GM19324 (cell line): ENCODE results near the gene CAVIN2.

ENCODE experiments used
- ATAC-seq: cut with Tn5 transposase; IDR thresholded peaks from one replicate; pipeline ENCODE4 v1.9.1; 2021; ENCODE audit warnings: mild to moderate bottlenecking, moderate library complexity; ENCODE audit not compliant: unreplicated experiment, low FRiP score

Gene CAVIN2

DNA sequence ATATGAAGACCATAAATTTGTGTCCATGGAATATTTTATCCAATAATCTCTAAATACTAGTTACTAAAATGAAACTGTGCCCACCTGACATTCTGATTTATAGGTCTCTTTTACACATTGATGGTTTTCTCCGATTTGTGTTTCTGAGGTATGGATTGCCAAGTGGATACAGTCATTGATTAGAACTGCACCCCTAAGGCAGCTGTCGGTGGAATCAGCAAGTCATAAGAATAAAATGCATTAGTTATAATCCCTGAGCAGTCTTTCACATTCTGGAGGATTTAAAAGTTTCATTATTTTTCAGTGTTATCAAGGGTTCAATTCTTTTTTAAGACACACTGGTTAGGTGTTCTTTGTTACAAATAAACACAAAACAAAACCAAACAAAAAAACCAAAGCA is 6.0 kb downstream of the CAVIN2 start:
- ATAC-seq: no peak

DNA sequence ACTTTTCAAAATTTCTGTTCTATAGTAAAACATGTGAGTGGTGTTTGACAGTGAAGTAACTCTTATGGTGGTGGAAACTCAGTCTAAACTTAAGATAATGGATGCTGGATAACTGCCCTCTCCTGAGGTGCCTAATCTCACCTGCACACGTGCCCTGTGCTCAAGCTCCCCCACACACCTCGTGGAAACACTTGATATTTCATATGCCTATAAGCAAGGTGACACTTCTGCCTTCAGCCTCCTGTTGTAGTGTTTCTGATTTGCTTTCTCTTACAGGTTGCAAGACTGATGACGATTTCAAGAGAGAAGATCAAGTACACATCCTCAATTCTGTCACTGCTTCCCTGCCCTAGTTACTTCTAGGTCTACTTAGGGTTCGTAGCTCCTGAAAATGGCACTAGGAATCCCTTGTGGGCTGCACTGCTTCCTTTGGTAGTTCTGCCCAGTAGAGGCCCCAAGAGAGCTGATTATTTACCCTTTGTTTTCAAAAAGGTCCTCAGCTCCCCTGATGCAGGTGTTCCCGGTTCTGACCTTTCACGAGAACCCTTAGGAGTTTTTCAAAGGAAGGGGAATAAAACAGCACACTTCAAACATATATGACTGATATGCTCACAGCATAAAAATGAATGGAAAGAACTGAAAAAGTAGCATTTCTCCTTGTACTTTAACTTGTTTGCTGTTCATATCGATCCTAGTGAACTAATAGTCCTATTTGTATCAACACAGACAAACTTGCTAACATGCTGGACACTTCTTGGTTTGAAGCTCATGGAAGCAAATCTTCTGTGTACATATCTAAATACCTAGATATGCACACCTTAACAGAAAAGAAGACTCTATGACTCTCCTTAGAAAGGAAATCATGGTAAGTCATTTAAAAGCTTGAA is 6.7 kb downstream of the CAVIN2 start:
- no peak for ATAC-seq

DNA sequence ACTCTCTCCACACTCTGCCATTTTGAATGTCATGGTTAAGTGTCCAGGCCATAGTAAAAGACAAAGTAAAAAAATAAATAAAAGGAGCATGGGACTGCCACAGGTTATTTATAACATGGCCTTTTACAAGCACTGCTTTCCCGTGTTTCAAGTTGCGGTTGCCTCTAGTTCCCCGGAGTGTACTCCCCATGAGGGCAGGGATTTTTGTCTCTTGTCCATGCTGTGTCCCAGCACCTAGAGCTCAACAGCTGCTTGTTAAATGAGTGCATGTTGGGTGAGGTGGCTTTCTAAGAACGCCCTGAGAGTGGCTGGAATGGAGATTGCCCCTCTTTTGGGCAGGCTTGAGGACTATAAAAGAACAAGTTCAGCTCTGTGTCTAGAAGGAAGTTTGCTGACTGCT is 8.4 kb downstream of the CAVIN2 start:
- ATAC-seq: no peak

DNA sequence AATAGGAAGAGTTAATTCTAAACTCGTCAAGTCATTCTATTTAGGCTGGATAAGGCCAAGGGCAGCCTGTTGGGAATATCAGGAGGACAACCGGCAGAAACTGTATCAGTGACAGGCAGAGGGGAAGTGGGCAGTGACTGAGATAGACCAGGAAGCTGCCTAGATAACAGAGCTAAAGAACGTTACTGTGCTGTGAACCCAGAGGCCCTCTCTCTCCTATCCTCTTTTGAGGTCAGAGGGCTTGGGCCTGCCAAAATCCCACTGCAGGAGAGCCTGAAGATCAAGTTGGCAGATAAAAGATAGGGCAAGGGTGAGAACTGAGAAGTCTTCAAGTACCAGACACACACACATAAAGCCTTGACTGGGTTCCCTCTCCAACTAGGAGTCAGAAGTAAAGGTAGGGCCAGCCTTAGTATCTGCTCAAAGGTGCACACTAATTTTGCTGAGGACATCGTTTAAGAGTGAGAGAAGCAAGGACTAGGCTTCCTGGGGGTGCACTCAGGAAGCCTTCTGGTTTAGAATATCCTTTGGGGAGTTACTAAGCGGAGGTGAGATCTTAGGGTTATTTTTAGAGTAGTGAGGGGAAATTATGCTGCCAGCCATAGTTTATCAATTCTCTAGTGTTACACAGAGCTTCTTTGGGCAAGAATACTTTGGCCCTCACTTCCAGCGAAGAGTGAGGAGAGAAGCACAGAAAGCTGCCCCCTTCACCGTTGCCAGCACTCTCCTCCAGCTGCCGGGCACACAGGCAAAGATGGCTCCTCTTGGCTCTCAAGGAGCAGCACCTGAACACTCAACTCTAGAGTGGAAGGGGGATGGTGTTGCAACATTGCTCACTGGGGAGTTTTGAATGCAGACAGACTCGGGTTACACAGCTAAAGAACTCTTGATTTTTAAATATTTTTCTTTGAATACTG is 9.8 kb downstream of the CAVIN2 start:
- no peak for ATAC-seq

DNA sequence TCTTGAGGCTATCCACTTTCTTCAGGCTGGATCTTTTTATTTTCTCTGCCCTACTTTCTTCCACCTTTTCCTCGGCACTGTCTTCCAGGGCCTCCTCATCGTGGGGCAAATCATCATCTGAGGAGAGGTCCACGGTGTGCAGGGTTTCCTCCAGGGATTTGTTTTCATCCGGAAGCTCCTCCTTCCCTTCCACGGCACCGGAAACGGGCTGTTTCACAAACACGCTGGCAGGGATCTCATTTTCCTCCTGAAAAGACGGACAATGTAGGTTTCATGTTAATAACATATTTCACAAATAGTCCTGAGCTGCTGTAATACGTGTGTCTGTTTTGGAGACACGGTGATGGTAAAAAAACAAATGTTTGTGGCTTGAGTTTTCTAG is 10.4 kb downstream of the CAVIN2 start:
- no peak for ATAC-seq

DNA sequence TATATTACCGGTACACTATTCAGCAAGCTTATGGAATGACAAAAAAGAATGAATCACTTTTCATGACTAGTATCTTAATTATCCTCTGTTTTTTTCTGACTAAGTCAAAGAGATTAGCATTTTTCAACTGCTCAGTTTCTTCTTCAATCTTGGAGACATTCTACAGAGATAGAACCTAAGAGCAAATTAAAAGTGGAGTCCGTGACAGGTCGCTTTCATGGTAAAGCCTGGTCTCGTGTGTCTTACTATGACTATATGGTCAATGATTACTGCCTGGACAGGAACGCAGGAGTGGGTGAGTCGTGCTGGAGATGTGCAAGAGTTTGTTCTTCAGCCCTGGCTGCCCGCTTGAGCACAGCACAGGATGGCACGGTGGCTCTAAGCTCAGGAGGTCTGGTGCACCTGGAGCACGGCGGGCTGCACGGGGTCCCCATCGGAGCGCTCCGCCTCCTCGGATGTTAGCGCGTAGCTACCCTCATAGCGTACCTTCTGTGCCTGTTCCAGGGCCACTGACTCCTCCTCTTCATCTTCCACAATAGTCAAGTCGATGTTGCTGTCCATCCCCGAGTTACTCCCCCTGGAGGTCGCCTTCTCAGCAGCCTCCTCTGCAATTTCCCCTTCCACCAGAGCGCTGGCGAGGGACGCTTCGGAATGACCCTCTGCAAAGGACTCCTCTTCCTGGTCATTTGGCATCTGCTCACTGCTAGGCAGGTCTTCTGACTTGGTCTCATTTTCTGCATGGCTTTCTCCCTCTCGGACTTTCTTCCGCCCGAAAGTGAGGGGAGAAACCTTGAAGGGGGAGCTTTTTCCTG is 11.1 kb downstream of the CAVIN2 start:
- no peak for ATAC-seq

DNA sequence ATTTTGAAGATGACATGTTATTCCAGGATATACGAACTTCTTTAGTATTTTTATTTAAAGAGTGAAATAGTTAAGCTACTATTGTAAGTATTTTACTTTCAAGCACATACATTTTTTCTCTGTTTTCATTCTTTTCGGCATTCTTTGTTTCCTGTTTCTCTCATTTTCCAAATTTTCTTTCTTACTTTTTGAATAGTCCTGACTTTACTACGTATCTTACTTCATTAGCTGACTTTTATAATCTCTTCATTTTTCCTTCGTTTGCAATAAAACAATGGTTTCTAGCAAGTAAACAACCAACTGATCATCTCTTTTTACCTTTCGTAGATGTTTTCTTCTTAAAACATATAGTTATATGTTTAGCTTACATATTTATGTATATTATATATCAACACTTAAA is 11.8 kb downstream of the CAVIN2 start:
- ATAC-seq: no peak

DNA sequence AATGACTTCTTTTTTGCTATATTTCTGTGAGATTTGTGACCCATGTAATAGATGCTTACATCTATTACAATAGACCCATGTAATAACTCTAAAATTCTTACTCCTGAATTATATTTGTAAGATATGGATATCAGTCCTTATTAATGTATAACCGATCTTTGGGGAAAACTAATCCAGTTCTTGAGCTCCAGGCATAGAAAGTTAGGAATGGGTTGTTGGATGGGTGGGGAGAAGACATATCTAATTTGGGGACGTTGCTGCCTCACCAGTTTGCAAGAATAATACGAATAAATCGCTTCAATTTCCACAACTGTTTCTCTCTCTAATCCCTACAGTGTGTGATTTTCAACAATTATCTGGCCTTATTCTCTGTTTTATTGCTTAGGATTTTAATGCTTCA is 13.5 kb downstream of the CAVIN2 start:
- no peak for ATAC-seq

DNA sequence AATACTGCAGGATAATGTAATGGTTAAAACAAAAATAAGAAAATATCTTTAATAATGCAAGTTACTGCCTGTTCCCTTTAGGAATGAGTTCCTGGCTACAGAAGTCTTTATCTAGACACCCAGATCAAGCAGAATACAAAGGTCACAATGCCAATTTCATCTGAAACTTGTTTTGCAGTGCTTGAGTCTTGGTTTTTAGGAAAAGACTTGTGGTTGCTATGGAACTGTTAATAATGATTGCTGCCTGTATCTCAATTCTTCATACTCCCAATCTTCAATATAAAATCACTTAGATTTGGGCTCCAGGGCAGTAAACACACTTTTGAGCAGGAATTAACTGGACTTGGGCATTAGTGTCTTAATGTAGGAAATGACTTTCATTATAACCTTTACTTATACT is 14.2 kb downstream of the CAVIN2 start:
- ATAC-seq: no peak

DNA sequence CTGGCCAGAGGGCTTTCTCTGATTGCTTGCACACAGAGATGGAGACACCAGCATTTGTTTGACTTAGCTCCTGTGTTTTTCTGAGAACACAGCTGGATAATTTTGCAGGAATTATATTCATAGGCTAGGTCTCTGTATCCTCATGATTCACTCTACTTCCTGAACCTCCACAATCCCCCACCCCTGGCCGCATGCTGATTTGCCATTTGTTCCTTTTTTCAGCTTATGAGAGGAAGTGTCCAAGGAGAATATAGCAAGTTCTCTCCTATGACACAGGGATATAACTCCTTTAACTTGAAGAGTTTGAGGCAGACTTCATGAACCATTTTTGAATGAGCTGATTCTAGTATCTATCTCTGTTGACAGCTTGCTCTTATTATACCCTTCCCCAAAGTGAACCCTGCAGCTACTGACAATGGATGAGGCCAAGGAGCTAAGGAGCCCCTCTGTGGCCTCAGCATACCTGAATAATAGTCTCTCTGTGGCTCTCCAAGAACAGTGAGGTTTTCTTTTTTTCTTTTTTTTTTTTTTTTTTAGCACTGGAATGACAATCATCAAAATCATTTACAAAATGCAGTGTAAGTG is 15.4 kb downstream of the CAVIN2 start:
- ATAC-seq: no peak

DNA sequence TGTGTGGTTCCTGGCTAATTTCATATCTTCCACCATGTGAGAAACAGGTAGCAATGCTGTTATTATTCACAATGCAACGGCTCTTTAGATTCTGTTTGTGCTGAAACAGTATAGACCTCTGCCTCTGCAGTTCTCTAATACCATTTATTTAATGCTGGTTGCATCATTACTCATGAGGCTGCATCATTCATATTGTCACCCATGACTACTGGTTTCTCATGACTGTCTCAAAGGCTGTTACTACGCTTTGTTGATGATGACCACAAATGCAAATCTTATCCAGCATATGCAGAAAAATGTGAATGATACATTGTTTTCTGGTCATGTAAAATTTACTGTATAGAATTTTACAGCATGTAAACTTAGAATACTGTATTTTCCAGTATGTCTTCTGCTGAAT is 22.5 kb downstream of the CAVIN2 start:
- ATAC-seq: no peak

DNA sequence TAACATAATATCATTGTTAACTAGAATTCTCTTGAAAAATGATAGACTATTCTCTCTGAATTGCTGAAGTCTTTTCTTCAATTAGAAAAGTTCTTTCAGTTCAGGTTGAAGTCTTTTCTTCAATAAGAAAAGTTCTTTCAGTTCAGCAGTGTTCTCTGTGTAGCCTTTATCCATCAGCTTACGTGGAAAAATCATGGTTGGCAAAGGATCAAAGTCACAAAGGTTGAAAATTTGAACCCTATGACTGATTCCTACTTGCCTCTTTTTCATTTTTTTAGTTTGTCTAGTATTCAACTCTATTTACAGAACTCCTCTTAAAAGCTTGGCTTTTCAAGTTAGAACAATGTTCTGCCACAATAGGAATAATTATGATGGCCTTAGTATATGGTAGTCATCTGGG is 25.8 kb downstream of the CAVIN2 start:
- ATAC-seq: no peak

DNA sequence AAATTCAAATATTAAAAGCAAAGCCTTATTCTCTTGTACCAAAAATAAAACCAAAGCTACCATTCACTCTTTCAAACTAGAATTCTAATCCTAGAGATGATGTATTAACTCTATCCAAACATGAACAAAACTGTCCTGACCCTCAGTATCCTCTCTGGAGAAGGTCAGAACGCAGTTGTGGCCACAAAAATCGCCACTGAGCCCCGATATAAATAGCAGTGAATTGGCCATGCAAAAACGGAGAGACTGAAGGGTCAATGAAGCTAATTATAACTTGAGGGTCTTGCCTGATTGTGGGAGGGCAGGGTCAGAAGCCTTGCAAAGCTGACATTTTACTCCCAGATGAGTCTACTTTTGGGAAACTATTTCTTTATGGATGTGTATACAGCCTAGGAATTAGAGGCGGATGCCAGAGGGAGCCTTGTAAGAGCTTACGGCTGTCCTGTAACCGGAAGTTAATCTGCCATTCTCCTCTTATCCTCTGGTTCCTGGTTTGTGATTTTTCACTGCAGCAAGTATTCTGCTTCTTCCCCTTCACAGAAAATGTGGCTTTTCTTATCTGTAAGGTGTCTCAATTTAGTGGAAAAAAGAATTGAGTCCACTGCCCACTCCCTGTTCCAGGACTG is 28.1 kb downstream of the CAVIN2 start:
- ATAC-seq: no peak

DNA sequence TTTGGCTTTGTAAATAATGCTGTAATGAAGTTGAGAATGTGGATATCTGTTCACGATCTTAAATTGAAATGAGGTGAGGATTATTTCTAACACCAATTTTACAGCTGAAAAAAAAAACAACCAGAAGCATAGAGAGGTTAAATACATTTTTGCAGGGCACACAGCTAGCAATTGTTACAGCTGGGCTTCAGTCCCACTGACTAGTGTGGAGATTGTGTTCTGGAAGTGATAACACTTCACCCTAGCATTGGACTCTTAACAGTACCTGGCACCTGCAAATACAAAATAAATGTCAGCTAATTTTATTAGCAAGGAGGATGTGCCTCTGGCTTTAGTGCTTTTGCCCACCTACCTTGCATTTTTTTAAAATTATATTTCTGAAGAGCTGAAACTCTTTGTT is 28.8 kb downstream of the CAVIN2 start:
- no peak for ATAC-seq

DNA sequence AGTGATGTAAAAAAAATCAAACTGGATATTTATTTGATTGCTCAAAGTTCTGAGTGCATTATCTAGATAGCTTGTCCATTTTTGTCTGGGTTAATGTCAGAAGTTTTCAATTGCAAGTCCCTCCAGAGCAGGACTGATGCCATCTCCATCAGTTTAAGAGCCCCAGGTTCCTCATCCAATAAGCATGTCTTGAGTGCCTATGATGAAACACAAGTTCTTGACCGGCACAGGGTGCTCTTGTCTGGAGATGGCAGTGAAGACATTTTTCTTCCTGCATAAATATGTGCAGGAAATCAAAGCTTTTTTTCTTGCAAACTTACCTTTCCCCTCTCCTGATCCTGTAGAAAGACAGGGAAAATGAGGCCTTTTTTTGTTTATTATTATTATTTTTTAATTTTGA is 31.9 kb downstream of the CAVIN2 start:
- ATAC-seq: no peak

DNA sequence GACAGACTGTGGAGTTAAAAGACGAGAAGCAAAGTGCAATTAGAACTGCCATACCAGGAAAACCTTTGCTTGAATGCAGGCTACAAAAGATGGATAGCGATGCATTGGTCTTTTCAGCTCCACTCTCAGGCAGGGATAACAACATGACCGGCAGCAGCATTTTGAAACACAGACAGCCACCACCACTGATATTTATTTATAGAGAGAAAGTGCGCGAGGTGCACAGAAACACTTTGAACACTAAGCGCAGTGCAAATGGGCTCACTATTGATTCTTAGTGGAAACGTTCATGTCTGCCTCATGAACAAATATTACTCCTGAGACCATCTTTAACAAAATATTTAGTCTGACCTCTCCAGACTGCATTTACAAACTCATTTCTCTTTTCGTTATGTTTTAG is 32.9 kb downstream of the CAVIN2 start:
- ATAC-seq: no peak

DNA sequence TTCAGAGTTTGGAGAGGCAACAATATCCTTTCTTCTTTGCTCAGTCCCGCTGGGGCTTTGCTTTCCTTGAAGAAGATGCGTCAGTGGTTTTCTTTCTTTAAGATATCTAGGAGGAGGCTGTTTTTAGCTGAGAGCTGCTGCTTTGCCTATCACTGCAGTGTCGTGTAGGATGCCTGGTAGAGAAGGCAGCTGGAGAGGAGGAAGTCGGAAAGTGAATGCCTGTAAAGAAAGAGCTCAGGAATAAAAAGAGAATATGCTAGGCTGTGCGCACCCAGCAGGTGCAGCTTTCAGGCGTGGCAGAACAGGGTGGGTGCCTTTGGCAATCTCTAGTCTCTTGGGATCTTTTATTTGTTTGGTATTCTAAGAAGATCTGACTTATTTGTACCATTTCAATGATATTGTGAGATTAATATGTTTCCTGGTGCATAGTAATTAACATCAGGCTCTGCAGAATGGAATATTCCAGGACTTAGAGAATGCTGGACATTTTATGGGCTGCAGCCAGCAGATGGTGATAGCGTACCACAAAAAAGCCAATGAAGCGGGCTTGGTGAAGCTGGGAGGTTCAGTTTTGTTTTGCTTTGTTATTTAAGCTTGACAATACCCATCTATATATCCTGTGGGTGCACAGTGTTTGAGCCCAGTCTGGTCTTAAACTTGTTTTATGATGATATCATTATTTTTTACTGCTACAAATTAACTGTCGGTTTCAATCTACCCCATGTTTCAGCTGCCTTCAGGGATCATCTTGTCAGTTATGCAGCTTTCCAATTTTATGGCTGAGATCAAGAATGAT is 34.9 kb downstream of the CAVIN2 start:
- peak; percentile 59 for ATAC-seq

DNA sequence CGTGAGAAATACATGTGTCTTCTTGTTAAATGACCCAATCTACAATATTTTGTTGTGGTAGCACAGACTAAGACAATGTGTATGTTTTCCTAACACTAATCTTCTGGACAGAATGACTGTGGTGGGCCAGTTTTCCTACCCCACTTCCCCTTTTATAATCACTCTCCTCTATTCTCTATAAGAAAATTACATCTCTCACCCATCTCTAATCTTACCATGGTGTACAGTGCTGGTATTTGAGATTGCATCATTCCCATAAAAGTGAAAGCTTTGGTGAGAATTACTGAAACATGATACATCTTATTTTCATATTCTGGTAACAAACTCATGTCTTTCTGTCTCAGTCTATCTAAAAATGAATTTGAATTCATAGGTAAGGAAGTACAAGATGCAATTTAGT is 40.5 kb downstream of the CAVIN2 start:
- ATAC-seq: no peak

DNA sequence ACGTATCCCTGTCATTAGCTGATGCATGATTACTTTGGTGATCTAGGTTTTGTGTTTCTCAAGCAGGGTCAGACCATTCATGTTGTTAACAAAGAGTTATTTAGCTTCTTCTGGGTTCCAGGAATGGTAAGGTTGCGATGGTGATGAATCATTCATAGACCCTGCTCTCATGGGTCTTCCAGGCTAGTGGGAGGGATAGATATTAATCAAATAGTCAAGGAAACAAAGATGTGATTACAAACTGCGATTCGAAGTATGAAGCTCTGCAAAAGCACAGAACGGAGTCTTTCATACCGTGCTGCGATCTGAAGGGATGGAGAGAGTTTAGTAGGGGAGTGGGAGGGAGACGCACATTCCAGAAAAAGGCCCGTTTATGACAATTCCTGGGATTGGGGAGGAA is 42.1 kb downstream of the CAVIN2 start:
- ATAC-seq: no peak
